ENCODE measurements around the gene TKTL1.
A peak's percentile ranks its signal among the peaks of the same experiment; 100 is the strongest.

The TKTL1 gene

DNA sequence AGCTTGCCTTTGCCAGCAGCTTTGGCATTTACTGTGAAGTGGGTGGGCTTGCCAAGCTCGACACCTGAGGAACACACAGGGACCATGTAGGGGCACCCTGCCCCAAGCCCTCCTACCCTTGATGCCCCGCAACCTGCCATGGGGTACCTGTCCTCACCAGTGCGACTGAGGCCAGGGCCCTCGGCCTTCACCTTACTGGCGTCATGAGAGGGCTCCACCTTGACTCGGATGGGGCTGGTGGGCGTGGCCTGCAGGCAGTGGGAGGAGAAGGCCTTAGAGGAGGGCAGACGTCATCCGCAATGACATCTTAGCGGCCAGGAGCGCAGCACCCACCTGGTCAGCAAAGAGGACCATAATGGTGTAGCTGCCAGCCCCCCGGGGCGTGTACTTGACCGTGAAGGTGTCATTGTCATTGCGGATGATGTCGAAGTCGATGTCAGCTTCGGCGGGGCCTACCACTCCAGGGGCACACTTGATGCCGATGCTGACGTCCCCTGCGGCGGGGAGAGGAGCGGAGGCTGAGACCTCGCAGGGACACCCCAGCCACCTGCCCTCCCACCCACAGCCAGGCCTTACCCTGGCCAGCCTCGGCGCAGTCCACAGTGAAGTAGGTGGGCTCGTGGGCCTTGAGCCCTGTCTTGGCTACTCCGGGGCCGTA is 66.6 kb downstream of the TKTL1 start:
- no peak for DNase-seq

DNA sequence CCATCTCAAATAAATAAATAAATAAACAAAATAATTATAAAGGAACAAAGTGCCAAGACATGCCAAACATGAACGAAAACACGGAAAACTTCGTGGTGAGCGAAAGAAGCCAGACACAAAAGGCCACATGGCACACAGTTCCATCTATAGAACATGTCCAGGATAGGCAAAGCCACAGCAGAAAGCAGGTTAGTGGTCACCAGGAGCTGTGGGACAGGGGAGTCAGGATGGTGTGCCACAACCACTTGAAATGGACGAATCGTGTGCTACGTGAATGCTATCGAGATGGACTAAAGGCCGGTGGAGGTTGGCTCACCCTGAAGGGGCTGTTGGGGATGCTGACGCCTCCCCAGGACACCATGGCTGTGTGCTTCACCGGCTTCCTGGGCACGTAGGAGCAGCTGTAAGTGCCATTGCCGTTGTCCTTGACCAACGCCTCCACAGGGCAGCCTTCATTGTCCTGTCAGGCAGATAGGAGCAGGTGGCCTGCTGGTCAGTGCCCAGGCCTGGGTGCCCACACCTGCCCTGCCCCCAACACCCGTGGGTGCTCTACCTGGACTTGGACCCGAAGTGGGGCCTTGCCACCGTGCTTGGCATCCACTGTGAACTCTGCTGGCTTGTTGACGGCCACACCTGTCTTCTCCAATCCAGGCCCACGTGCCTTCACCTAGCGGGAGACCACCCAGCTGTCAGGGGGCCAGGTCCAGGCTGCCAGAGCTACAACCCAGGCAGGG is 68.3 kb downstream of the TKTL1 start:
- no peak for DNase-seq

DNA sequence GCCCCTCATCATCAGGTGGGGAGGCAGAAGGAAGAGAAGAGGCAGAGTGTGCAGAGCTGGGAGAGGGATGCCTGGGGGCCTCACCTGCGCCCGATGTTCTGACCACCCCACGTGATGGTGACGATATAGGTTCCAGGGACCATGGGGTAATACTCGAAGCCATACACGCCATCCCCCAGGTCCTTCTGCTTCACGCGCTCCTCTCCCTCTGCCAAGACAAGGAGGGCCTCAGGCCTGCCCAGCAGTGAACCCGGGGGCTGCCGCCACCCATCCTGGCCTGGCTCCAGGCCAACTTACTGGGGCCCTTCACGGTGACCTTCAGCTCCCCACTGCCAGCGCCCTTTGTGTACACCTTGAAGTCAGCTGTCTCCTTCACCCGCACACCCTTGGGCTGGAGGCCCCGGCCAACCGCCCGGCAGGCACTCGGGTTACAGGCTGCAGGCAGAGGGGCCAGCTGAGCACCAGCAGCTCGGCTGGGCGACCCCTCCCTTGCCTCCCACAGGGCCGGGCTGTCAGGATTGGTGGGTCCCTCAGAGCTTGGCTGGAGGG is 69.5 kb downstream of the TKTL1 start:
- no peak for DNase-seq

- peak in 1 of 51 donors; percentile 19 for DNase-seq
These were observed 70.5 kb downstream of the TKTL1 start for GRCh38 chrX:154365997-154366665.

GRCh38 chrX:154366666-154367055 is 71.1 kb downstream of the TKTL1 start:
- DNase-seq, result peak in 30 of 51 donors; percentile 4 to 64 (median 32)

- DNase-seq, result no peak
These were observed 72.1 kb downstream of the TKTL1 start for GRCh38 chrX:154367474-154368308.

DNA sequence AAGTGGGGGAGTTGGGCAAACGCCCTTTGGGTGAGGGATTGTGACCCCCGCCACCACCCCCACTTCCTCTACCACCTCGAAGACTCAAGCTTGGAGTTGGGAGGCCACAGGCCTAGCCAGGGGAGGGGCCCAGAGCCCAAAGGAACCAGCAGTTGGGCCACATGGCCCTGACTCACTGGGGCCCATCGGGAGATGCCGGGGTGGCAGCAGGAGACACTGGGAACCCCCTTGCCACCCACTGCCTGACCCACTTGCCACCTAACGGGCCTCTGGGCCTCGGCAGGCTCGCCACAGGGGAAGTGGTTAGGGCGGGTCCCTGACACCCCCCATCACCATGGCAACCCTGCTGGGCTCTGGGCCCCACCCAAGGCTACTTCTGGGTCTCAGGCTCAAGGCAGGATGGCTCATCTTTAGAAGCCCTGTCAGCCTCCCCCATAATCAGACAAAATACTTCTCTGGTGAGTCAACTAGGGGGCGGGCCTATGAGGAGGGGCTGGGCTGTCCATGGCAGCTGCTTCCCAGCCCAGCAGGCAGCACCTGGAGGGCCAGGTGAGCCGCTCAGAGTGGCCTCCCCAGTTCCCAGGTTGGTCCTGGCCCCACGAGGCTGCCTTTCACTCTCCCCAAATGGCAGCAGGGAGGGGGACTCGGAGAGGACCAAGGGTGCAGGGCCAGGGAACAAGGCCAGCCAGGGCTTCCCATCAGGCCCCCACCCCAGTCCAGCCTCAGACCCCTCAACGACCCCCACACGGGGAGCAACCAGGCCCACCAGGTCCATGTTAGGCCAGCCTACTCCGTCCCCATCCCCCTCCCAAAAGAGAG is 73.2 kb downstream of the TKTL1 start:
- DNase-seq, result peak in 3 of 51 donors; percentile 21 to 34 (median 27)

DNA sequence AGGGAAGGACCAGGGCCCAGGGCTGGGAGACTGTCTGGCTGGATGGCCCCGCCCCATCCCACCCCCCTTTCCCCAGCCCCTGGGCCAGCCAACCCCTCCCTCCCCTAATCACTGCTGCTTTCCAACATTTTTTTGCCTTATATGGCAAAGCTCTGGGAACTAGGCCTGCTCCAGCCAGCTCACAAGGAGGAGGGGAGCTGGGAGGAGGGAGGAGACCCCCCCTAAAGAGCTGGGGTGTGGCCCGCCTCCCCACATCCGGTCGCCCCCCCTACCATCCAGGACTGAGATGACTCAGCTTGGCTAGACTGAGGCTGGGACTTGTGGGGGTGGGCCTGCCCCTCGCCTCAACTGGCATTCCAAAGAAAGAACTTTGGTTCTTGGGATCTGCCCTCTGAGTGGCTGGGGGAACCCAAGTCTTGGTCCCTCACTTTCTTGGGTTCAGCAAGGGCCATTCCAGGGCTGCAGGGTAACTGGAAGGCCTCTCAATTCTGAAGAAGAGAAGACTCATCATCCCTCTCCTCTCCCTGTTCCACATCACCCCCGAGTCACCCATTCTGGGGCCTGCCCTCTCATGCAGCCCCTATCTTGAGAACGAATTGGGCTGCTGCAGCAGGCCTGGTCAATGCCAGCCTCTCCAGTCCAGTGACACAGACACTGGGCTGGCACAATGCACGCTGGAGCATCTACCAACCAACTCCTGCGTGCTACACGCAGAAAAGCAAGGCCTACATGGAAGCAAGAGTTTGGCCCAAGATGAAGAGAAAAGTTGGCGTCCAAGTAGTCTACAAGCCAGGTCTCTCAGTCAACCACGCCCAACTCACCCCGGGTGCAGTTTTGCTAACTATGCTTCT is 74.1 kb downstream of the TKTL1 start:
- DNase-seq, result peak in 34 of 51 donors; percentile 8 to 69 (median 28)

DNA sequence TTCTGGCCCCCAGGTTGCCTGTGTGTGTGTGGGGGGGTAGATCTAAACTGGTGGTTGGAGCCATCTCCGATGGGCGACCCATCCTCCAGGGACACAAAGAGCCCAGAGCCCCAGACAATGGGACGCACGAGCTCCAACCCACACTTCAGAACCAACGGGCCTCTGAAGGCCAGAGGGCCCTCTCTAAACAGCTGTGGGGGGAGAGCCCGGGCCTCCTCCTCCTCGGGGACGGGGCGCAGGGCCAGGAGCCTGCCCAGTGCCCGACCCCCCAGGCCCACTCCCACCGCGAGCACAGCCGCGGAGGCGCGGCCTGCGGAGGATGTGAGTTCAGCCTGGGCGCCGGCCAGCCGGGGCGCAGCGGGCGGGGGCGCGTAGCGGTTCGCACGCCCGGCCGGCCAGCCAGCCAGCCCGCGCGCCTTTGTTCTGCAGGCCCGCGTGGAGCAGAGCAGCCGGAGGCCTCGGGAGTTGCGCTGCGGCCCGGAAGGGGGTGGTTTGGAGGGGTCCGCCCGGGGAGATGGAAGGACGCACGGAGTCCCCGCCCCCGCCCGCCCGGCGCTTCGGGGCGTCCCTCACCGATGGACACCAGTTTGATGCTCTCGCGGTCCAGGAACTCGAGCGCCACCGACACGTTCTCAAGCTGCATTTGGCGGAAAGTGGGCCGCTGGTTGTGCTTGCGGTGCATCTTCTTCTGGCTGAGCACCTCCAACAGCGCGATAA is 74.9 kb downstream of the TKTL1 start:
- peak in 6 of 51 donors; percentile 26 to 46 (median 35) for DNase-seq

DNA sequence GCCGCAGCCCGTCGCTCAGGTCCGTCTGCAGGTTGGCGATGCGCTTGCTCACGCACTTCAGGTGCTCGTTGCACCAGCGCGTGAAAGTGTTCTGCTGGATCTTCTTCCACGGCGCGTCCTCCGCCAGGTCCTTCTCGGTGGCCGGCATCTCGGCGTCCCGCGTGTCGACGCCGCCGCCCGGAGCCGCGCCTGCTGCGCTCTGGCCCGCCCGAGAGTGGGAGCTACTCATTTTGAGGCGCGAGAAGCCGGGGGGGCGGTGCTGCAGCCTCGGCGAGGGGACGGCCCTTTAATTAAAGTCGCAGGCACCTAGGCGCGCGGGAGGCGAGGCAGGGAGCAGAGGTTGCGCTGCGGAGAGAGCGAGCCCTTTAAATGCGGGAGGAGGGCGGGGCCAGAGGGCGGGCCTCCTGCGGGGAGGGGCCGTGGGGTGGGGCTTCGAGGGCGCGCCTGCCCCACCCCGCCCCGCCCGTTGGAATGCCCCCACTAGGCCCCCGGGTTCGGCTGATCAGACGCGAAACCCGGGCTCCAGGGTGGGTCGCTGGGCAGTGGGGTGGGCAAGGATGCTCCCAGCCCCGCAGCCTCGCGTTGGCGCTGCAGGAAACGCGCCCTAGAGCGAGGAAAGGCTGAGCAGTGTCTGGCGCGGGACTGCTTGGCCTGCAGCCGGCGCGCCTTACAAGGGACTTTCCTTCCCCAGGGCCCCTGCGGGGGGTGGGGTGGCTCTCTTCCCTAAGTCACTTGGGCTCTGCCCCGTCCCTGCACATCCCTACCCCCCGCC is 75.6 kb downstream of the TKTL1 start:
- peak in 50 of 51 donors; percentile 10 to 92 (median 80) for DNase-seq

GRCh38 chrX:154371789-154372300 is 76.2 kb downstream of the TKTL1 start:
- no peak for DNase-seq

DNA sequence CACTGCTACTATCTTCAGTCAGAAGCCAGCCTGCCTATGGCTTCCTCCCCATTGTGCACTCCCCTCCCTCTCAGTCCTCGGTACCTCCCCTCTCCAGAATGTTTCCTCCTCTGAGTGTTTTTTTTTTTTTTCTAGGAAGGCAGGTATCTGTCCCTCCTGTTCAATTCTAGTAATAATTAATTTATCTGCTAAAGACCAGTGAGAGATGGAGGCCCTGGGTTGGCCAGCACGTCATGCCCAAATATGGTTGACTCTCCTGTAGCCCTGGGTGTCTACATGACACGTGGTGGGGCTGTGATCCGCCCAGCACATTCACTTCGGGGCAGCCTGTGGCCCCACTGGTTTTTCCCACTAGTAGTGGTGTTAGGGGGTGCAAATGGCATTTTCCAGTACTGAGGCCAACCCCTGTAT is 77.0 kb downstream of the TKTL1 start:
- DNase-seq, result no peak

DNA sequence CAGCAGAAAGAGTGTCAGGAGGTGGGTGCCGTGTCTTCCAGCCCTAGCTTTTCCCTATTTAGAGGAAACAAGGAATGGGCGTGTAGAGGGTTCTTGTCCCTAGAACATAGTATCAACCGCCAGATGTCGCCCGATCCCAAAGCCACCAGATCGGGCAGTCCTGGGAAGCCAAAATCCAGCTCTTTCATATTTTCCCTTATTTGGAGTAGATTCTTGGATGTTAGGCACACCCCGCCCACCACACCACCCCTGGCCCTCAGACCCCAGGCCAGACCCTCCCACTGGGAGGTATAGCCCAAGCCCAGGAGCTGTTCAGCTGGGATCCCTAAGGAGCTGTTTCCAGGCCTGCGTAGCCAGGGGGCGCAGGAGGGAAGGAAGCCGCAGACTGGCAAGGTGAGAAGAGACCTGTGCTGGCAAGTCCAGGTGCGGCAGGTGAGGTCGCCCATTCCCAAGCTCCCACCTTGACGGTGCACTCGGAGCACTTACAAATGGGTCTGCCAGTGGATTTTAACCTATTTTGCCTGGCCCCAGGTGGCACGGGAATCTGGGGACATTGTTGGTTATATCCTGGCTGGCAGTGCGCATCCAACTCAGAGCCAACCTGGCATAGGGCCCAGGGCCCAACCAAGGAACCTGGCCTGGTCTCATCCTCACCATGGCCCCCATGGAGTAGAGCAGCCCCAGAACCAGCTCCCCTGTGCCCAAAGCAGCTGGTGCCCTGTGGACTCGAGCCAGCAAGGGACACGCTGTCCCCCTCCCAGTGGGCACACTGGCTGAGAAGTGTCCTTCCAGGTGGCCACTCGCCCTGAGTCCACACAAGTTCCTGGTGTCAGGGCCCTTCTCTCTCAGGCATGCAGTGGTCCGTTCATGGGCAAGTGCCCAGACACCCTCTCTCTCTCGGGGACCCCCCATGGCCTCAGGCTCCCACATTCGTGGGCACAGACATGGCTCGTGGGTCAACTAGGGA is 78.0 kb downstream of the TKTL1 start:
- peak in 29 of 51 donors; percentile 7 to 71 (median 30) for DNase-seq

GRCh38 chrX:154374313-154375155 is 78.9 kb downstream of the TKTL1 start, which contains the start of gene FLNA:
FLNA (minus strand) TSS chrX:154374634; CDS start chrX:154371245, 3,389 bp downstream.
- peak in 6 of 51 donors; percentile 2 to 32 (median 24) for DNase-seq

DNA sequence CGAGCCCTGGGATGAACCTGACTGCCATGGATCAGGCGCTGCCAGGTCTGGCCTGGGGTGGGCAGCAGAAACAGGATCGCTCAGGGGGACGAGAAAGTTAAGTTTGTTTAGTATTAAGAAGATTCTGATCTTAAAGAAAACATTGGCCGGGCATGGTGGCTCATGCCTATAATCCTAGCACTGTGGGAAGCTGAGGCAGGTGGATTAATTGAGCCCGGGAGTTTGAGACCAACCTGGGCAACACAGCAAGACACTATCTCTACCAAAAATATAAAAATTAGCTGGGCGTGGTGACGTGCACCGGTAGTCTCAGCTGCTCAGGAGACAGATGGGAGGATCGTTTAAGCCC is 79.5 kb downstream of the TKTL1 start:
- no peak for DNase-seq

All from hypothalamus (tissue), 51 donors.